GM12878 (cell line): ENCODE results near the gene DAB2IP.

ENCODE experiments used
- CTCF ChIP-seq, 3 experiments: IDR thresholded peaks in 2 of 3; conservative IDR thresholded peaks in 1 of 3; 2 replicates each; pipeline ENCODE4 v1.5.1; 2011; ENCODE audit warnings: low read depth in 3 of 3, low read length in 3 of 3, mild to moderate bottlenecking in 3 of 3, control low read depth in 2 of 3, moderate library complexity in 2 of 3, inconsistent platforms in 1 of 3, mixed read lengths in 1 of 3; ENCODE audit not compliant: control insufficient read depth in 2 of 3, insufficient read depth in 1 of 3; ENCODE audit errors: extremely low read depth in 1 of 3
- NFYA ChIP-seq: IDR thresholded peaks from 2 replicates; pipeline ENCODE4 v1.6.1; 2011; ENCODE audit warnings: low read depth, mild to moderate bottlenecking, low read length, improper control_type of control experiment, borderline replicate concordance
- SPI1 ChIP-seq: IDR thresholded peaks from 2 replicates; pipeline ENCODE4 v1.6.1; 2011; ENCODE audit warnings: low read depth, mild to moderate bottlenecking, low read length, moderate library complexity, borderline replicate concordance; ENCODE audit not compliant: insufficient read depth

GRCh38 chr9:121742923-121743322 lies 91.5 kb downstream of the DAB2IP start:
- TF ChIP-seq NFYA (no peak), CTCF (IDR thresholded peaks at IDR 0.05 in 2 of 3, conservative IDR thresholded peaks at IDR 0.05 in 1 of 3; ENCODE audit: control insufficient read depth in 2 of 3, extremely low read depth in 1 of 3, insufficient read depth in 1 of 3, low read depth in 3 of 3, low read length in 3 of 3) (no peak), SPI1 (no peak)
